ENCODE results near the gene NDUFB2.
"Not testable (repeated sequence)": the region's sequence is repeated elsewhere in the genome, so short reads cannot be mapped to it uniquely, and the experiment has no call there.

The NDUFB2 gene

DNA sequence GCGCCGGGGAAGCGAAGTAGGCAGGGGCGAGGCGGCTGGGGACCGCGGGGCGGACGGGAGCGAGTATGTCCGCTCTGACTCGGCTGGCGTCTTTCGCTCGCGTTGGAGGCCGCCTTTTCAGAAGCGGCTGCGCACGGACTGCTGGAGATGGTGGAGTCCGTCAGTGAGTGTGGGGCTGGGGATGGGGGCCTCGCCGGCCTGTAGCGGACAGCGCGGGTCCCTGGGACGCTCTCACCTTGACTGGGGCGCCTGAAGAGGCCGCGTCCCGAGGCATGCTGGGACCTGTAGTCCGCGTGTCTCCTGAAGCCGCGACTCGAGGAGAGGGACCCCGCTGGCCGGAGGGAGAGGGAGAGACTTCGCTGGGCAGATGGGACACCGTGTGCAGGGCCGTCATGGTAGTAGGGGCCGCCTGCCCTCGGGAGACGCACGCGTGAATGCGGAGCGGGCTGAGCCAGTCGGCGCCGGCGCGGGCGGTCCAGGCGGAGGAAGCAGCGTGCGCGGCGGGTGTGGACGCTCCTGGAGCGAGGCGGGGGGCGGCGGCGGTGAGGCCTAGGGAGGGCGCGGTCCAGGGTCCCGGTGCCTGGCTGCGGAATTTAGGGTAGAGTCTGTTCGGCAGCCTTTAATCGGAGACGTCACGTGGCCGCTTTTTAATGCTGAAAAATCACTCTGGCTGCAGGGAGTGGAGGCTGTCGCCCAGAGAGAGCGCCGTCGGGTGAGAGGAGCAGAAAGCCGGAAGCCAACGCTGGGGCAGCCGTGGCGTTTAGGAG, at the start of gene NDUFB2:
Gene NDUFB2, plus strand, starts transcription at position 29 of the 767 bp plus-strand sequence. Its CDS starts 37 bp downstream, at position 66.
- peak; percentile 70 for DNase-seq

DNA sequence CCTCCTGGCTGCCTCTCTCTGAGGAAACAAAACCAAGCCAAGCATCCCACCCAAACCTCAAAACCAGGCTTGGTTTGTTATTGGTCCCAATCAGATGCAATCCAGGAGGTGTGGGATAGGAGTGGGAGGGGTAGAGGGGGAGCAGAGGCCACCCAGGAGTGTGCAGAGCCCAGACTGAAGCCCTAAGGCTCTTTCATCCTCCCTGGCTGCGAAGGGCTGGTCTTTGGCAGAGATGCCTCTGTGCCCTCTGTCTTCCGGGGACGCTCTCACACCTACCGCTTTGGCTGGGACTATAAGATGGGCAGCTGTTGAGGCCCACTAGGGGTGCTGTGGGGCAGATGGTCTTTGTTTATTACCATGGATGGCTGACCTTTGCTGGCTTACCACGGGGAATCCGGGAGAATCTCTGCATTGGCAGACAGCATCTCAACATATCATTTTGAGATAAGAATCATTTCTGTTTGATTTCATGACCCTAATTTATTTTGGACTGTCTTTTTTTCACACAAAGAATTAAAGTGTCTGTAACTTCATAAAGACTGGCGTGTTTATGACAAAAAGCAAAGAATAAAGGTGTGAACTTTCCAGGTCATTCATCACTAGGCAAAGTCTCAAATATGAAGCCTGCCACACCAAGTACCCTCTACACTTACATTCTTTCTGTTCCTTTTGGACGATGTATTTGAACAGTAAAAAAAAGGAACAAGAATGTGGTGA, 49.4 kb upstream of the NDUFB2 start:
- peak; percentile 45 for DNase-seq

DNA sequence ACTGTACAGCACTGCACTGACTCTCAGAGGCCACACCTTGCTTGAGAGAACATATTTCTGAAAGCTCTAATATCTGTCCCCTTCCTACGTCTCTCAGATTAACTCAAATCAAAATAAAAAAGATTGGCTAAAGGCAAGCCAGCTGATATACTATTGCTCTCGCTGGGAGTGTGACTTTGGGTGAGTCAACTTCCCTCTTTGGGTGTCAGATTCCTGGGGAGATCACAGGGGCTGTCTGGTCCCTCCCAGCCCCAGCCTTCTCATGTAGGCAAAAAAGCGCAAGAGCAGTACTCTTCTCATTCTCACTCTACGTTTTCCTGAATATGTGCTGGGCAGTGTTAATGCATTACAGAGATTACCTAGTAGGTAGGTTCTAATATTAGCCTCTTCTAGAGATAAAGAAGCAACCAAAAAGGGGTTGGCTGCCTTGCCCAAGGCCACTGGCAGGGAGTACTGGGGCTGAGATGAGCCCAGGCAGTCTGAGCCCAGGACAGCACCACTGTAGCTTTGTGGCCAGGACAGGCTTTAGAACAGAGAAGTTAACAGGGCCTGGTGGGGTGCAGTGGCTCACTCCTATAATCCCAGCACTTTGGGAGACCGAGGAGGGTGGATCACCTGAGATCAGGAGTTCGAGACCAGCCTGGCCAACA, 46.8 kb upstream of the NDUFB2 start:
- no peak for DNase-seq

DNA sequence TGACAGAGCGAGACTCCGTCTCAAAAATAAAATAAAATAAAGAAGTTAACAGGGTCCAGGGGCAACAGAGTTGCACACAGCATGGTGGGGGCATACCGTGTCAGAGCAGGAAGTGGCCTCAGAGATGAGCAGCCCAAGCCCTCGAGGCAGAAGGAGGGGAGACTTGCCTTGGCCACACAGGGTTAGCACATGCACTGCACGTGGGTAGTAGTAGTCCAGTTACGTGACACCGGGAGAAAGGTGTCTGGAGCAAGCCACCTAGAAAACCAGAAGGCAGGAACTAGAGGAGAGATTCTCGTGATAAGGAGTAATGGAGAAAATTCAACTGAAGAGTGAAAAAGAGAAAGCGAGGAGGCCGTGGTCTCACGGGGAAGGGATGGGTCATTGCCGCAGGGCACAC, 46.1 kb upstream of the NDUFB2 start:
- DNase-seq, result no peak

DNA sequence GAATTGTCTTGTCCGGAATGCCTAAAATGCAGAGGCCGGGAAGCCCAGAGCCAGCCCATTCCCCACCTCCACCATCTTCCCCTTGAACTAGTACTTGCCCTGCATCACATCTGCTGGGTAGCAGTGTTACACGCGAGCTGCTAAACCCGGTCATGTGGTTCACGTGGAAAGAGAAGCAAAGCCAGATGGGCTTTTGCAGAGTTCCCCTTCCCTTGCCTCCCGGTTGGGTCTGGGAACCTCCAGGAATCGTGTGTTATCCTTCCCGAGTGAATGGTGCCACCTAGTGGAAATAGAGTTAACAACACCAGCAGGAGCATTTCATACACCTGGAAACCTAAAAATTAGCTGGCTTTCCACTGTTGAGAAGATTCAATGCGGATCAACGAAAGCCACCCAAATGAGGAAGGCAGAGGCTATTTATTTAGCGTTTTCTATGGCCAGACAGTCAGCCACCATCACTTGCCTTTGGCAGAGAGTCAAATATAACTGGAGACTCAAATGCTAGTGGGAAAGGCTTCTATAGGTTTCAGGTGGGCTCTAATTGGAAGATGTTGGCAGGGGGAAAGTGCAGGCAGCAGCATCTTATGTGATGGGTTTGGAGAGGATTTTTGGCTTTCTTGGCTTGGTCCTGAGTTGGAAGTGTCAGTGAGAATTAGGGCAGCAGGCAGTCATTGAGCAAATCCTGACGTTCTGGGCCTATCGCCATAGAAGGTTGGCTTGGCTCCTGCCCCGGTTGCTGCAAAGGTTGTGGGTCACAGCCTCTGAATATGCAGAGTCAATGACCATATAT, 43.0 kb upstream of the NDUFB2 start:
- peak; percentile 60 for DNase-seq

DNA sequence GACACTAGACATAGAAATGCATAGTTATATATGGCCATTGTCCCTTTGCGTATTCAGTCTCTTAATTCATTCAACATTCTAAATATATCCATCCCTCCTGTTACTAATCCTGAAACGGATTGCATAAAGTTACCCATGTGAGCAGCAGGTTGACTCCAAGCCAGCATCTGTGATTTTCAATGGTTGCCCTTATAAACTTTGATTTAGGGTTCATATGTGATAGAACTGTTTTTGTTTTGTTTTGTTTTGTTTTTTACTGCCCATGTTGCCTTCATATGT, 42.5 kb upstream of the NDUFB2 start:
- no peak for DNase-seq

DNA sequence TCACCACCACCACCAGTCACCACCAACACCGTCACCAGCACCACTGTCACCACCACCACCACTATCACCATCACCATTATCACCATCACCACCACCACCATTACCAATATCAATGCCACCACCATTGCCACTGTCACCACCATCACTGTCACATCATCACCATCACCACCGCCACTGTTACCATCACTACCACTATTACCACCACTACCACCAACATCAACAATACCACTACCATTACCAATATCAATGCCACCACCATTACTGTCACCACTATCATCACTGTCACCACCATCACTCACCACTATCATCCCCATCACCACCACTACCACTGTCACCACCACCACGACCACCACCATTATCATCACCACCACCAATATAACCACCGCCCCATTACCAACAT, 41.8 kb upstream of the NDUFB2 start:
- DNase-seq, result no peak

DNA sequence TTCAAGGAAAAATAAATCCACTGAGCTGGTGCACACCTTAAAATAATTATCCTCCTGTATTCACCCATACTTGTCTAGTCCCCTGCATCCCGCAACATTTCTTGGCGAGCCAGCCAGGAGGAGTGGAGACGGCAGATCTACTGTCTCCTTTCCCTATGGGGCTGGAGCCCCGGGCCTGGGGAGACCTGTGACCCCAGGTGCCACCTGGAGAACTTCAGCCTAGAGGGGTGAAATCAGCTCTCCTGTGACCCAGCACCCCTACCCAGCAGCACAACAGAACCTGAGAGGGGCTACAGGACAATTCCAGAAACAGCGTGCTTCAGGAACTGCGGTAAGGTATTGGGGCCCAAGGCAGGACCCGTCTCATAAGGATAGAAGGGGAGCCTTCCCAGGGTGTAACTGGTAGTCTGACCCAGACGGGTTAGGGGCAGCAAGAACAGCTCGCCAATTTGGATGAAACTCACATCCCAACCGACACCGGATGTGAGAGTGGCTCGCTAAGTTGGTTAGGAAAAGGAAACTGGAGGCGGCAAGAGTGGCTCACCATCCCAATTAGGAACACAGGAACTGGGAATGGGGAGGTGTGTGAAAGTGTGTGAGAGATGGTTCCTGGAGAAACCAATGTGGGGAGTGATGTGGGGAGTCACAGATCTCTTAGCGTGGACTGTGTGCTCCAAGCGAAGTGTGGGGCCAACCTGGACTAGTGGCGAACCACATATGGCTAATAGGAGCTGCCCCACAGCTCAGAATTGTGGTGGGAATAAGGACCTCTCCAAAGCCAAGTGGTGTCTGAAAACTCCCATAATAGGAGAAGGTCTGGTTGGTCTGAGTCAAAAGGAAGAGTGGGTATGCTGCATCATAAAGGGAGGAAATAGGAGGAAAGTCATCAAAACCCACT, 40.7 kb upstream of the NDUFB2 start:
- DNase-seq, result no peak

DNA sequence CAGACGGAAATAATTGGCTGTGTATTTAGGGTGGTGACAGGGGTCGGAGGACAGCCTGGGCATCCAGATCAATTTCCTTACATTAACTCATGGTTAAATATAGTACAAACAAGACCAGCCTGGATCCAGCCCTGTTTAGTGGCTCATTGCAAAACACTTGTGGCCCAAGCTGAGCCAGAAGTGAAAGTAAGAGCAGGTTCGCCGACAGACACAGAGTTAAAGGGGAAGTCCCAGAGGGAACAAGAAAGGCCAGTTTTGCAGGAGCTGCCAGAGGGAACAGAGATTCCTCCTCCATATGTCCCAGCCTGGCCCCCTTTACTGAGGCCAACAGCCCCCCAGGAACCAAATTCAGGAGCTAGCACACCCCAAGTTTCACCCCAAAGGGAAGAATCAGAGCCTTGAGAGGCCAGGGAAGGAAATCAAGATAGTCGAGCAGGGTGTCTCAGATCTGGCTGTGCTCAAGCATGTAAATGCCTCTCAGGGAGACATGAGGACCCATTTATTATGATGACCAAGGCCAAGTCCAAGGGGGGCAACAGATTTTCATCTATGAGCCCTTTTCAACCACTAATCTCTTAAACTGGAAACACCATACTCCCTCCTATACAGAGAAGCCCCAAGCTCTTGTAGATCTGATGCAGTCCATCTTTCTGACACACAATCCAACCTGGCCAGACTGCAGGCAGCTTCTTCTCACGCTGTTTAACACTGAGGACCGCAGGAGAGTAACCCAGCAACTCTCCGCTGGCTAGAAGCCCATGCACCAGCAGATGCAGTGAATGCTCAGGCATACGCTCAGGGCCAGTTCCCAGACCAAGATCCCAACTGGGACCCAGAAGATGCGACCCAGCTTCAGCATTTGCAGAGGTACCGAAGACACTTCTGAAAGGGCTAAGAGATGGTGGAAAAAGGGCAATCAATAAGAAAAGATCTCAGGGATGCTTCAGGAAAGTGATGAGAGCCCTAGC, 39.7 kb upstream of the NDUFB2 start:
- peak; percentile 39 for DNase-seq

DNA sequence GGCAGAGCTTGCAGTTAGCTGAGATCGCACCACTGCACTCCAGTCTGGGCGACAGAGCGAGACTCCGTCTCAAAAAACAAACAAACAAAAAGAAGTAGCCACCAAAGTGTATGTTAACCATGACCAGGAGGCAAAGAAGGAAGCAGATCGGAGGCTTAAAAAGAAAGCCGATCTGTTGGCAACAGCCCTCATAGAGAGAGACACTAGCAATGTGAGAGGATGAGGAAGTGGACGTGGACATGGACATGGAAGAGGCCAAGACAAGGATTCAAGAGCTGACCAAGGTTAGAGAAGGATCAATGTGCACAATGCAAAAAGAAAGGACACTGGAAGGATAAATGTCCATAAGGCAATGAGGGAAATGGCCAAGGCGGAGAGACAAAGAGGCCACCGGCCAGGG, 38.6 kb upstream of the NDUFB2 start:
- DNase-seq, result no peak

DNA sequence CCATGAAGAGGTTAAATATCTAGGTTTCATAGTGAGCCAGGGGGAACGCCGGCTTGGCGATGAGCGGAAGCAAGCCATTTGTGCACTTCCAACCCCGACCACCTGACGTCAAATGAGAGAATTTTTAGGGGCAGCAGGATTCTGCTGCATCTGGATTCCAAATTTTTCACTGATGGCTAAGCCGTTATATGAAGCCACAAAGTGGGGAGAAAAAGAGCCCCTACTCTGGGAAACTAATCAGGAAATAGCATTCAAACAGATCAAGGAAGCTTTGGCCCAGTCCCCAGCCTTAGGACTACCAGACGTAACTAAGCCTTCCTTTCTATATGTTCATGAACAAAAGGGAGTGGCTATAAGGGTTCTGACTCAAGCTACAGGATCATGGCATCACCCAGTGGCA, 36.7 kb upstream of the NDUFB2 start:
- no peak for DNase-seq

DNA sequence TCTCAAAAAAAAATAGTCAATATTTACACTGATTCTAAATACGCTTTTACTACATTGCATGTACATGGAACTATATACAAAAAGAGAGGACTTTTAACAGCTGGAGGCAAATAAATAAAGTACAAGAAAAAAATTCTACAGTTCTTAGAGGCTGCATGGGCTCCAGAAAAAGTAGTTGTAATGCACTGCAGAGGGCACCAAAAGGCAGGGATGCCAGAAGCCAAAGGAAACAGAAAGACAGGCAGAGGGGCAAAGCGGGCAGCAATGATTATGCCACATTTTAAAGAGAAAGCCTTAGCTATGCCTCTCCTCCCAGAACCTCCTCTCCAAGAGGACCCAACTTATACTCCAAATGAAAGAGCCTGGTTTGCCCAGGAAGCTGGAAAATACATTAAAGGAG, 35.4 kb upstream of the NDUFB2 start:
- no peak for DNase-seq

DNA sequence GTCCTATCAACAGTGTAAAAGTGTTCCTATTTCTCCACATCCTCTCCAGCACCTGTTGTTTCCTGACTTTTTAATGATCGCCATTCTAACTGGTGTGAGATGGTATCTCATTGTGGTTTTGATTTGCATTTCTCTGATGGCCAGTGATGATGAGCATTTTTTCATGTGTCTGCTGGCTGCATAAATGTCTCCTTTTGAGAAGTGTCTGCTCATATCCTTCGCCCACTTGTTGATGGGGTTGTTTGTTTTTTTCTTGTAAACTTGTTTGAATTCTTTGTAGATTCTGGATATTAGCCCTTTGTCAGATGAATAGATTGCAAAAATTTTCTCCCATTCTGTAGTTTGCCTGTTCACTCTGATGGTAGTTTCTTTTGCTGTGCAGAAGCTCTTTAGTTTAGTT, 33.6 kb upstream of the NDUFB2 start:
- DNase-seq, result not testable (repeated sequence)

DNA sequence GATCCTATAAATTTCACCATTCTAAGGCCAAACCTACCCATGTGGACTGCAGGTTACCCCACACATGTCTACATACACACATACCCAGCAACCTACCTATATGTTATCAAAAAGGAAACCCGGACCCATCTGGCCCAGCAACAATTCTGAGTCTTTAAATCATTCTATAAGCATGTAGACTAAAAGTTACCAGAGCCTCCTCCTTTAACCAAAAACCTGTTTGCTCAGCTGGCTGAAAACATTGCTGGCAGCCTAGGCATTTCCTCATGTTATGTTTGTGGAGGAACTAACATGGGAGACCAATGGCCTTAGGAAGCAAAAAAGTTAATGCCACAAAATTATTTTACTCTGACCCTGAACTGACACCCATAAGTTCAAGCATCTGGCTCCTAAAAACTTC, 29.0 kb upstream of the NDUFB2 start:
- no peak for DNase-seq

DNA sequence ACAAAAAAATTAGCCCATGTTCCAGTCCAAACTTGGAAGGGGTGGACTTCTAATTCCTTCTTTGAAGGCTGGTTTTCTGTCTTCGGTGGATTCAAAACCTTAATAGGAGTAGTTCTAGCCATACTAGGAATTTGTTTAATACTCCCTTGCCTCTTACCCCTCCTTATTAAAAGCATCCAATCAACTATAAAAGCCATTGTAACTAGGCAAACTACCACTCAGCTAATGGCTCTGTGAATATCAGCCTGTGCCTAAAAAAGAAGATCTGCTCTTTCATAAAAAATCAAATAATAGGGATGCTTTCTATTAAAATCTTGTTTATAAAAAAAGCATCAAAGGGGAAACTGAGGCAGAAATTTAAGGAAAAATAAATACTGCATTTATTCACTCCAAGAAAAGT, 27.9 kb upstream of the NDUFB2 start:
- DNase-seq, result no peak

DNA sequence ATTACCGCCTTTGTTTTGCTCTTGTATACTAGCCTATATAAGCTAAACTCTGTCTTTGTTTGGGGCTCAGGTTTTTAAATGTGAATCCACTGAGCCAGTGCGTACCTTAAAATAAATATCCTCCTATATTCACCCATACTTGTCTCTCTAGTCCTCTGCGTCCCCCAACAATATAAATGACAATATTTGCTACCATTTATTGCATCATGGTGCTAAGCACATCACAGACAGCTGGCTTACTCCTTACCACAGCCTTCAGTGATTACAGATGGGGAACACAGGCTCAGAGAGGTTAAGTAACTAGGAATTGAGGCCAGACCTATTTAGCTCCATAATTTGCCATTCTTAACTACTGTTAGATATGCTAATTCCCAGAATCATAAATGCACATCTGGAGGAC, 27.2 kb upstream of the NDUFB2 start:
- no peak for DNase-seq

DNA sequence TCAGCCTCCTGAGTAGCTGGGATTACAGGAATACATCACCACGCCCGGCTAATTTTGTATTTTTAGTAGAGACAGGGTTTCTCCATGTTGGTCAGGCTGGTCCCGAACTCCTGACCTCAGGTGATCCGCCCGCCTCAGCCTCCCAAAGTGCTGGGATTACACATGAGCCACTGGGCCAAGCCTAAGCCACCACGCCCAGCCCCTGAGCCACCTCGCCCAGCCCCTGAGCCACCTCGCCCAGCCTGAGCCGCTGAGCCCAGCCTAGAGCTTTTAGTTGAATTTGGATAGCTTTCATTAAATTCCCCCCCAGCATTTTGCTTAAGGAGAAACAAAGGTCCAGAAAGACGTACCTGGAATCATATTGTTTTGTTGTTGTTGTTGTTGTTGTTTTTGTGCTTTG, 26.6 kb upstream of the NDUFB2 start:
- DNase-seq, result not testable (repeated sequence)

DNA sequence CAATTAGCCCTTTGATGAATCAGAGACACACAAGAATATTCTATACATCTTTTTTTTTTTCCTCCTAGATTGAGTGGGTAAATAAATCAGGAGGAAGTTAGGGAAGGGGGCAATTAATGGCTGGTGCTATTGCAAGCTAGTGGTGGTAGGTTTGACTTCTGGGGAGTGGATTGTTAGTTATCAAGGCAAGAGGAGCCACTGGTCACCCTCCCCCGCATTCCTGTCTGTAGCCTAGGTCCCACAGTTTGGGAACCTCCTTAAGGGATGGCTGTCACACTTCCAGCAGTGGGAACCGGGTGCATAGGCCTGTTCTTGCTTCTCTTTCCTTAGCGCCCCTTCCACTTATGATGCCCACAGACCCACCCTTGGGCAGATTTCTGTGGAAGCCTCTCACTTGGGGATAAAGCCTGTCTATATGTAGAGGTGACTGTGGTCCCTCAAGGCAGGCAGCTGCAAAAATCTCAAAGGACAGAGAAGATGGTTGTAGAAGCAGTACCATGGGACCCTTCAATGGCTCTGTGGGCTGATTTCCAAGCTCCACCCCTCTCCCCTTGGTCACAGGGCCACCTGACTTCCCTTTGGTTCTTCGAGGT, 26.1 kb upstream of the NDUFB2 start:
- no peak for DNase-seq

DNA sequence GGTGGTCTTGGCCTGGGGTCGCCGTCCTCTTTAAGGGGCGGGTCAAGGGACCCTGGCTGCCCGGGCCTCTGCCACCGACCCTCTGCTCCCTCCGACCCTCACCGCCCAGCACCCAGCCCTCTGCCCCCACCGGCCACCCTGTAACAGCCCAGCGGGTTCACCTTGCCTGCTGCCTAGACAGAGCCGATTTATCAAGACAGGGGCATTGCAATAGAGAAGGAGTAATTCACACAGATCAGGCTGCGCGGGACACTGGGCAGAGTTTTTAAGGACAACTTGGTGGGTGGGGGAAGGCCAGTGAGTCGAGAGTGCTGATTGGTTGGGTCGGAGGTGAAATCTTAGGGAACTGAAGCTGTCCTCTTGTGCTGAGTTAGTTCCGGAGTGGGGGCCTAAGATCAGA, 24.5 kb upstream of the NDUFB2 start:
- no peak for DNase-seq

DNA sequence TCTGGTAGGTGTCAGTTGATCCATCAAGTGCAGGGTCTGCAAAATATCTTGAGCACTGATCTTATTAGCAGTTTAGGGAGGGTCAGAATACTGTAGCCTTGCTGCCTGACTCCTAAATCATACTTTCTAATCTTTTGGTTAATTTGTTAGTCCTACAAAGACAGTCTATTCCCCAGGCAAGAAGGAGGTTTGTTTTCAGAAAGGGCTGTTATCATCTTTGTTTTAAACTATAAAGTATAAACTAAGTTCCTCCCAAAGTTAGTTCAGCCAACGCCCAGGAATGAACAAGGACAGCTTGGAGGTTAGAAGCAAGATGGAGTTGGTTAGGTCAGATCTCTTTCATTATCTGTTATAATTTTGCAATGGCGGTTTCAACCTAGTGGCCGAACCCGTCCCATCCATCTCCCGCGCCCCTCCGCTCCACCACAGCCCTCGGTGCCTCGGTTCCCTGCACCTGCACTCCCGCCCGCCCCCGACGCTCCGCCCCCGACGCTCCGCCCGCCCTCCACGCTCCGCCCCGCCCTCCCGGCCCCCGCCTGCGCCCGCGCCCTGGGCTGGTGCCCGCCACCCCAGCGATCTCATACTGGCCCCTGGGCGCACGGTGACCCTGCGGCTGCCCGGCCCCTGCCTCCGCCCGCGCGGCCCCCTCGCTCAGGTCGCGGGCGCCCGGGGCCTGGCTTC, 24.0 kb upstream of the NDUFB2 start, which contains the start of gene ADCK2:
Gene ADCK2, plus strand, starts transcription at position 564 of the 681 bp plus-strand sequence. CDS start 386 bp downstream, outside the sequence.
- peak; percentile 66 for DNase-seq
